SK-N-SH treated with all-trans-retinoic acid at 6 μM for 48 hours (cell line): ENCODE measurements around the gene FAM237B.

Experiments
- ARNTL ChIP-seq: fragments of 450-650 bp; formaldehyde crosslinking; IDR thresholded peaks from 2 replicates; pipeline ENCODE4 v1.5.0; 2020; ENCODE audit warnings: low read depth, mild to moderate bottlenecking, moderate library complexity, borderline replicate concordance
- RARB ChIP-seq: fragments of 250-450 bp; sonication (Bioruptor Pico); IDR thresholded peaks from 2 replicates; pipeline ENCODE4 v1.8.0; 2021; ENCODE audit warnings: mild to moderate bottlenecking, moderate library complexity
- TCF4 ChIP-seq: fragments of 250-450 bp; sonication (Bioruptor Pico); IDR thresholded peaks from 2 replicates; pipeline ENCODE4 v1.8.0; 2021; ENCODE audit warnings: mild to moderate bottlenecking, moderate library complexity, borderline replicate concordance
- TF ChIP-seq, protein P1 (sequence below): fragments of 250-450 bp; sonication (Bioruptor Pico); IDR thresholded peaks from 2 replicates; pipeline ENCODE4 v1.8.0; 2021; ENCODE audit warnings: low read depth, mild to moderate bottlenecking, moderate library complexity, borderline replicate concordance
- TF ChIP-seq, protein P2 (sequence below): fragments of 250-450 bp; sonication (Bioruptor Pico); IDR thresholded peaks from 2 replicates; pipeline ENCODE4 v1.5.1; 2020; ENCODE audit warnings: low read depth, mild to moderate bottlenecking, moderate library complexity

DNA sequence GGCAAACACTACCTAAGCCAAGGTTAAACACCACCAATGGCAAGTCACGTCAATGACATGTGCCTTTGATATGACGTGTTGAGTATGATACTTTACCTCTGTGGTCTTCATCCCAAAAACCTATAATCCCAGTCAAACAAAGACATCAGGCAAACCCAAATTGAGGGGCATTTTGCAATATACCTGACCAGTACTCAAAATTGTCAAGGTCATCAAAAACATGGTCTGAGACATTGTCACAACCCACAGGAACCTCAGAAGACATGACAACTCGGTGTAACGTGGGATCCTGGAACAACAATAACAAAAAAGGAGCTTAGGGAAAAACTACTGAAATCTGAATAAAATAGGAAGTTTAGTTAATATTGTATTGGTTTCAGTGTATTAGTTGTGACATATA, 7.2 kb downstream of the FAM237B start:
- TF ChIP-seq ARNTL (CRISPR knock-in tag): no peak
- TF ChIP-seq TCF4 (CRISPR knock-in tag): no peak
- TF ChIP-seq, protein P1, sequence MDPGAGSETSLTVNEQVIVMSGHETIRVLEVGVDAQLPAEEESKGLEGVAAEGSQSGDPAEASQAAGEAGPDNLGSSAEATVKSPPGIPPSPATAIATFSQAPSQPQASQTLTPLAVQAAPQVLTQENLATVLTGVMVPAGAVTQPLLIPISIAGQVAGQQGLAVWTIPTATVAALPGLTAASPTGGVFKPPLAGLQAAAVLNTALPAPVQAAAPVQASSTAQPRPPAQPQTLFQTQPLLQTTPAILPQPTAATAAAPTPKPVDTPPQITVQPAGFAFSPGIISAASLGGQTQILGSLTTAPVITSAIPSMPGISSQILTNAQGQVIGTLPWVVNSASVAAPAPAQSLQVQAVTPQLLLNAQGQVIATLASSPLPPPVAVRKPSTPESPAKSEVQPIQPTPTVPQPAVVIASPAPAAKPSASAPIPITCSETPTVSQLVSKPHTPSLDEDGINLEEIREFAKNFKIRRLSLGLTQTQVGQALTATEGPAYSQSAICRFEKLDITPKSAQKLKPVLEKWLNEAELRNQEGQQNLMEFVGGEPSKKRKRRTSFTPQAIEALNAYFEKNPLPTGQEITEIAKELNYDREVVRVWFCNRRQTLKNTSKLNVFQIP: no peak
- TF ChIP-seq, protein P2, sequence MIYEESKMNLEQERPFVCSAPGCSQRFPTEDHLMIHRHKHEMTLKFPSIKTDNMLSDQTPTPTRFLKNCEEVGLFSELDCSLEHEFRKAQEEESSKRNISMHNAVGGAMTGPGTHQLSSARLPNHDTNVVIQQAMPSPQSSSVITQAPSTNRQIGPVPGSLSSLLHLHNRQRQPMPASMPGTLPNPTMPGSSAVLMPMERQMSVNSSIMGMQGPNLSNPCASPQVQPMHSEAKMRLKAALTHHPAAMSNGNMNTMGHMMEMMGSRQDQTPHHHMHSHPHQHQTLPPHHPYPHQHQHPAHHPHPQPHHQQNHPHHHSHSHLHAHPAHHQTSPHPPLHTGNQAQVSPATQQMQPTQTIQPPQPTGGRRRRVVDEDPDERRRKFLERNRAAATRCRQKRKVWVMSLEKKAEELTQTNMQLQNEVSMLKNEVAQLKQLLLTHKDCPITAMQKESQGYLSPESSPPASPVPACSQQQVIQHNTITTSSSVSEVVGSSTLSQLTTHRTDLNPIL: no peak
- no peak for TF ChIP-seq RARB (CRISPR knock-in tag)
